Measurements from ENCODE around the gene ALKBH5.

ALKBH5 gene

GRCh38 chr17:18228176-18228682, 44.6 kb downstream of the ALKBH5 start:
- peaks cover 20% of the 10 kb centered on the region for H3K4me1 ChIP-seq (ENCODE audit: insufficient read depth, low read length, severe bottlenecking)
- no peaks in the 10 kb centered on the region for H3K79me2 ChIP-seq (ENCODE audit: insufficient read depth, low read length)
- H3K36me3 ChIP-seq (ENCODE audit: insufficient read depth, low read length): no peaks in the 10 kb centered on the region
- TF ChIP-seq, protein P1, sequence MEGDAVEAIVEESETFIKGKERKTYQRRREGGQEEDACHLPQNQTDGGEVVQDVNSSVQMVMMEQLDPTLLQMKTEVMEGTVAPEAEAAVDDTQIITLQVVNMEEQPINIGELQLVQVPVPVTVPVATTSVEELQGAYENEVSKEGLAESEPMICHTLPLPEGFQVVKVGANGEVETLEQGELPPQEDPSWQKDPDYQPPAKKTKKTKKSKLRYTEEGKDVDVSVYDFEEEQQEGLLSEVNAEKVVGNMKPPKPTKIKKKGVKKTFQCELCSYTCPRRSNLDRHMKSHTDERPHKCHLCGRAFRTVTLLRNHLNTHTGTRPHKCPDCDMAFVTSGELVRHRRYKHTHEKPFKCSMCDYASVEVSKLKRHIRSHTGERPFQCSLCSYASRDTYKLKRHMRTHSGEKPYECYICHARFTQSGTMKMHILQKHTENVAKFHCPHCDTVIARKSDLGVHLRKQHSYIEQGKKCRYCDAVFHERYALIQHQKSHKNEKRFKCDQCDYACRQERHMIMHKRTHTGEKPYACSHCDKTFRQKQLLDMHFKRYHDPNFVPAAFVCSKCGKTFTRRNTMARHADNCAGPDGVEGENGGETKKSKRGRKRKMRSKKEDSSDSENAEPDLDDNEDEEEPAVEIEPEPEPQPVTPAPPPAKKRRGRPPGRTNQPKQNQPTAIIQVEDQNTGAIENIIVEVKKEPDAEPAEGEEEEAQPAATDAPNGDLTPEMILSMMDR (IDR thresholded peaks at IDR 0.05; ENCODE audit: low read length): no peak
- no peak for TF ChIP-seq EZH2 (IDR thresholded peaks at IDR 0.05; ENCODE audit: borderline replicate concordance, low read length)
- H3F3A ChIP-seq (ENCODE audit: insufficient read depth, low read length): no peaks in the 10 kb centered on the region
- H3K9ac ChIP-seq (ENCODE audit: low read length): no peak overlapping the region
- no peaks in the 10 kb centered on the region for H3K9me3 ChIP-seq (ENCODE audit: low read length)
- no peaks in the 10 kb centered on the region for H4K20me1 ChIP-seq (ENCODE audit: insufficient read depth, low read length)
- no peak overlapping the region for H2AFZ ChIP-seq (ENCODE audit: low read length)
- no peaks in the 10 kb centered on the region for H3K27me3 ChIP-seq (ENCODE audit: insufficient read depth, low read length)
- no peak overlapping the region for H3K27ac ChIP-seq (ENCODE audit: low read depth, low read length, poor library complexity, severe bottlenecking)
- H3K9me2 ChIP-seq (ENCODE audit: low read depth, low read length): no peaks in the 10 kb centered on the region
- H3K4me2 ChIP-seq (ENCODE audit: low read length): no peak overlapping the region
- no peak overlapping the region for H3K4me3 ChIP-seq (ENCODE audit: low read depth, low read length, poor library complexity, severe bottlenecking)

DNA sequence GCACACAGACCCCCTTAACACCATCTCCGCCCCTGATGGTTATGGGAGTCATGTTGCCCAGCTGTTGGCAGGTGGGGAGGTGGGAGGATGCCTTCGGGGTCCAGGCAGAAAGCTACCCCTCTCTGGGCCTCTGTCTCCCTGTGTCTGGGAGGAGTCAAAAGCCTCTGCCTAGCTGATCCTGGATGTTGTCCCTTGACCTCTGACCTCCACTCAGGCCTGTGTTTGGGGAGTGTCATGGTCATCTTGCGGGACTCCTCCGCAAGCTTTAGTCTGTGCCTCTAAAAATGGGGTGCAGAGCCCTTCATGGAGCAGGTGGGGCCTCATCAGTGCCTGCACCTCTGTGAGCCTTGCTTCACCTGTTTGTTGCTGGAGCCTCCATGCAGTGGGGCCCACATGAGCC, 45.6 kb downstream of the ALKBH5 start:
- H3K9ac ChIP-seq (ENCODE audit: low read length): no peak overlapping the region
- H3K9me3 ChIP-seq (ENCODE audit: low read length): no peaks in the 10 kb centered on the region
- H2AFZ ChIP-seq (ENCODE audit: low read length): no peak overlapping the region
- H3K9me2 ChIP-seq (ENCODE audit: low read depth, low read length): no peaks in the 10 kb centered on the region
- H3K27me3 ChIP-seq (ENCODE audit: insufficient read depth, low read length): no peaks in the 10 kb centered on the region
- H4K20me1 ChIP-seq (ENCODE audit: insufficient read depth, low read length): no peaks in the 10 kb centered on the region
- H3K4me2 ChIP-seq (ENCODE audit: low read length): no peak overlapping the region
- no peak for TF ChIP-seq EZH2 (IDR thresholded peaks at IDR 0.05; ENCODE audit: borderline replicate concordance, low read length)
- no peaks in the 10 kb centered on the region for H3F3A ChIP-seq (ENCODE audit: insufficient read depth, low read length)
- peaks cover 20% of the 10 kb centered on the region for H3K4me1 ChIP-seq (ENCODE audit: insufficient read depth, low read length, severe bottlenecking)
- H3K27ac ChIP-seq (ENCODE audit: low read depth, low read length, poor library complexity, severe bottlenecking): no peak overlapping the region
- no peaks in the 10 kb centered on the region for H3K36me3 ChIP-seq (ENCODE audit: insufficient read depth, low read length)
- no peak overlapping the region for H3K4me3 ChIP-seq (ENCODE audit: low read depth, low read length, poor library complexity, severe bottlenecking)
- H3K79me2 ChIP-seq (ENCODE audit: insufficient read depth, low read length): no peaks in the 10 kb centered on the region

GRCh38 chr17:18229771-18230170, 46.1 kb downstream of the ALKBH5 start:
- H3K27ac ChIP-seq (ENCODE audit: low read depth, low read length, poor library complexity, severe bottlenecking): no peak overlapping the region
- H3K36me3 ChIP-seq (ENCODE audit: insufficient read depth, low read length): no peaks in the 10 kb centered on the region
- no peaks in the 10 kb centered on the region for H3K79me2 ChIP-seq (ENCODE audit: insufficient read depth, low read length)
- H3K4me3 ChIP-seq (ENCODE audit: low read depth, low read length, poor library complexity, severe bottlenecking): no peak overlapping the region
- H3K4me1 ChIP-seq (ENCODE audit: insufficient read depth, low read length, severe bottlenecking): peaks cover 15% of the 10 kb centered on the region
- no peak overlapping the region for H3K9ac ChIP-seq (ENCODE audit: low read length)
- no peaks in the 10 kb centered on the region for H3K9me2 ChIP-seq (ENCODE audit: low read depth, low read length)
- TF ChIP-seq EZH2 (IDR thresholded peaks at IDR 0.05; ENCODE audit: borderline replicate concordance, low read length): no peak
- TF ChIP-seq, protein P1 (IDR thresholded peaks at IDR 0.05; ENCODE audit: low read length): no peak
- H3K9me3 ChIP-seq (ENCODE audit: low read length): no peaks in the 10 kb centered on the region
- no peak overlapping the region for H3K4me2 ChIP-seq (ENCODE audit: low read length)
- no peaks in the 10 kb centered on the region for H4K20me1 ChIP-seq (ENCODE audit: insufficient read depth, low read length)
- H3K27me3 ChIP-seq (ENCODE audit: insufficient read depth, low read length): no peaks in the 10 kb centered on the region
- no peaks in the 10 kb centered on the region for H3F3A ChIP-seq (ENCODE audit: insufficient read depth, low read length)
- H2AFZ ChIP-seq (ENCODE audit: low read length): no peak overlapping the region

Data from OCI-LY1 (cell line).